Heart left ventricle (tissue), 16 donors: ENCODE results near the gene VEGFA. TPM values are rescaled to one million over a fixed set of nuclear protein-coding genes. Genes with fewer than 3 reads are reported as not detected.

Source experiments
- ATAC-seq, 4 donors: fragments of 200-7000 bp; cut with Tn5 transposase; one replicate each; pipeline ENCODE4 v1.9.1; 2020 to 2022; ENCODE audit warnings: moderate library complexity in 4 of 4, mild to moderate bottlenecking in 3 of 4, moderate number of reproducible peaks in 1 of 4
- DNase-seq, 5 donors: peaks; one replicate each; pipeline ENCODE4 v3.0.0-alpha.2; 2020
- H3K27ac ChIP-seq, 12 donors: fragments of 200-600 bp; sonication (generic) in 4 of 12; one replicate each; pipeline versions ENCODE4 v1.5.0 to v1.8.0; 2016 to 2022; ENCODE audit warnings: mild to moderate bottlenecking in 2 of 12
- H3K27me3 ChIP-seq, 9 donors: fragments of 200-600 bp; sonication (generic) in 2 of 9; one replicate each; pipeline versions ENCODE4 v1.5.1 to v1.8.0; 2016 to 2022; ENCODE audit warnings: mild to moderate bottlenecking in 3 of 9
- H3K36me3 ChIP-seq, 9 donors: fragments of 200-600 bp; sonication (generic) in 2 of 9; one replicate each; pipeline versions ENCODE4 v1.5.0 to v1.8.0; 2018 to 2022; ENCODE audit warnings: mild to moderate bottlenecking in 2 of 9
- H3K4me1 ChIP-seq, 12 donors: fragments of 200-600 bp; sonication (generic) in 4 of 12; one replicate each; pipeline versions ENCODE4 v1.5.0 to v1.8.0; 2016 to 2022; ENCODE audit warnings: mild to moderate bottlenecking in 3 of 12
- H3K4me3 ChIP-seq, 12 donors: fragments of 200-600 bp; sonication (generic) in 4 of 12; one replicate each; pipeline versions ENCODE4 v1.5.0 to v1.8.0; 2017 to 2022; ENCODE audit warnings: mild to moderate bottlenecking in 9 of 12, moderate library complexity in 4 of 12
- H3K9me3 ChIP-seq, 12 donors: fragments of 200-600 bp; sonication (generic) in 4 of 12; one replicate each; pipeline versions ENCODE4 v1.5.0 to v1.8.0; 2016 to 2022; ENCODE audit warnings: mild to moderate bottlenecking in 1 of 12
- POLR2A ChIP-seq, 2 donors: fragments of 450-650 bp; IDR thresholded peaks; one replicate each; pipeline ENCODE4 v1.6.1; 2017; ENCODE audit warnings: antibody characterized with exemption in 2 of 2, mild to moderate bottlenecking in 2 of 2, moderate library complexity in 2 of 2
- WGBS, 4 donors: extraction: QIAGEN DNeasy Blood & Tissue Kit in 2 of 4; methylation state at CpG; one replicate each; pipeline versions ENCODE4 v1.1.5 to v1.1.7; 2013 to 2018; 5-methylcytosine and 5-hydroxymethylcytosine counted together
- intact Hi-C, 10 donors: fragments of 100-400 bp; cut with DNase I; formaldehyde crosslinking; loops; one replicate each; pipeline versions ENCODE4 v1.11.1 to v1.14.2; 2022
- polyA plus RNA-seq, 2 donors: library from polyadenylated mRNA; stranded (reverse); fragments of 200-250 nt; gene quantifications; one replicate each; pipeline ENCODE4 v1.2.3, GENCODE V29; 2013
- total RNA-seq, 9 donors: library from RNA; depleted of rRNA in 2 of 9; stranded (reverse); fragments of >200 nt in 2 of 9; fragmentation: NEBNext Ultra II Directional in 3 of 9; extraction: Animal tissue kit (Norgen Biotek cat#: 25700) in 3 of 9; gene quantifications; one replicate each; pipeline versions ENCODE4 v1.1.0 to v1.2.4, GENCODE V29; 2016 to 2023
- TF ChIP-seq, protein P1 (sequence below), 12 donors: fragments of 200-600 bp; sonication (generic) in 4 of 12; IDR thresholded peaks; one replicate each; pipeline versions ENCODE4 v1.5.0 to v1.8.0; 2018 to 2022; ENCODE audit warnings: antibody characterized with exemption in 12 of 12, mild to moderate bottlenecking in 5 of 12
- donor health status: ischemic (EF 13 %, LVEDD 7.1; RV severe dilation, severe dysfunction).
- donor health status: healthy with polysubstance abuse.
- donor health status: DM: no; HTN: yes; CAD: no.
- donor health status: DM: no; HTN: no; CAD: no.
- donor health status: ischemic (EF 25% LVEDD 6.9; RV normal size, moderate dysfunction).
- donor health status: ischemic (EF 25% LVEDD 5.7; RV mildly dilated, moderate dysfunction).
- donor health status: healthy.
- donor health status: DM: yes; HTN: yes; CAD: no.
- donor health status: ischemic (EF 35%, LVEDD 5.7; RV mildly dilated, moderate dysfunction).
- donor health status: nonischemic (EF 11% LVEDD 7.7; RV severe dilation, severe dysfunction).
- donor health status: DM: yes; HTN: yes; CAD: no.
- donor health status: PGD.
- donor health status: ischemic (EF 29% LVEDD 5.4; RV normal size, mild dysfunction).
- donor health status: nonischemic (EF 23%, LVEDD 6.1; RV moderate dilation, normal function).

Gene VEGFA
- total and polyA plus RNA-seq, 11 donors: 83.0 to 254 (median 171) TPM

DNA sequence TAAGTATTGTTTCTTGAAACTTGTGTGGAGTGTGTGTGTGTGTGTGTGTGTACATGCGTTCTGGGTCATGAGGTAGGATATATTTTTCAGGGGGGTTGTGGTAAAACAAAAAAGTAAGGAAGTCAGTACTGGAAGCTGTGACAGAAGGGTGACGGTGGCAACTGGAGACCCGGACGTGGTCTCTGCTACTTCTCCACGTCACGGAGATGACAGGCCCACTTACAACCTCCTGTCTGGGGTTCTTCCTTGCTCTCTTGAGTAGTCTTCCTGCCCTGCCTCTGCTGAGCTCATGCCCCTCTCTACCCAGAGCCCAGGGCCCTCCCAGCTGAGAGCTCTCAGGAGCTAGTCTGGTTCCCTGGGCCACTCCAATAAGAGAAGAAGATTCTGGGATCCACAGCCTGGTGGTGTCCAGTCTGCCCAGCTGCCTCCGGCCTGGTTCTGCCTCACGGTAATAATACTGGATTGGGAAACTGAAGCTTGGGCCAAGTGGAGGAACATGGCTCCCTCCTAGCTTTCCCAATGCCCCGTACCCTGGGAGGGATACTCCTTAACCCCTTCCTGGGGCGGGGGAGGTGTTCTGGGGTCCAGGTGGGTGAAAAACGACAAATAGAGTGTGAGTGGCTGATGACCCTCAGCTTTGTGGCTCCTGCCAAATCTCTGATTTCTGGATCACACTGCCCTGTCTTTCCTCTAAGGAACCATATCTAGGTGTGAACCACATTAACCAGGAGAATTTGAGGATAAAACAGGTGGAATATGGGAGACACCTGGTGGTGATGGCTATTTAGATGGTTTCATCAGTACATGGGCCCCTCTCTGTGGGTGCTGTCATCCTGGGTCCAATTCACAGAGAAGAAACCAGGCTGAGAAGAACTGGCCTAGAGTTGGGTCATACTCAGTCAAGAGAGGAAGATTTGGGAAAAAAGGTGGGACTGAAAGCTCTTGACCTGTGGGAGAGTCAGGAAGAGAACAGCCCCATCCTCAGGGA lies 27.2 kb downstream of the VEGFA start:
- Histone ChIP-seq H3K4me1 (peaks cover 0 to 57% (median 30%) of the 10 kb centered on the region in 12 donors), H3K27me3 (no peaks in the 10 kb centered on the region), H3K4me3 (no peak overlapping the region), H3K9me3 (no peaks in the 10 kb centered on the region), H3K36me3 (no peaks in the 10 kb centered on the region), H3K27ac (peak overlapping the region in 2 of 12 donors; percentile 81 to 83)
- DNase-seq (no peak), ATAC-seq (no peak)
- TF ChIP-seq, protein P1, sequence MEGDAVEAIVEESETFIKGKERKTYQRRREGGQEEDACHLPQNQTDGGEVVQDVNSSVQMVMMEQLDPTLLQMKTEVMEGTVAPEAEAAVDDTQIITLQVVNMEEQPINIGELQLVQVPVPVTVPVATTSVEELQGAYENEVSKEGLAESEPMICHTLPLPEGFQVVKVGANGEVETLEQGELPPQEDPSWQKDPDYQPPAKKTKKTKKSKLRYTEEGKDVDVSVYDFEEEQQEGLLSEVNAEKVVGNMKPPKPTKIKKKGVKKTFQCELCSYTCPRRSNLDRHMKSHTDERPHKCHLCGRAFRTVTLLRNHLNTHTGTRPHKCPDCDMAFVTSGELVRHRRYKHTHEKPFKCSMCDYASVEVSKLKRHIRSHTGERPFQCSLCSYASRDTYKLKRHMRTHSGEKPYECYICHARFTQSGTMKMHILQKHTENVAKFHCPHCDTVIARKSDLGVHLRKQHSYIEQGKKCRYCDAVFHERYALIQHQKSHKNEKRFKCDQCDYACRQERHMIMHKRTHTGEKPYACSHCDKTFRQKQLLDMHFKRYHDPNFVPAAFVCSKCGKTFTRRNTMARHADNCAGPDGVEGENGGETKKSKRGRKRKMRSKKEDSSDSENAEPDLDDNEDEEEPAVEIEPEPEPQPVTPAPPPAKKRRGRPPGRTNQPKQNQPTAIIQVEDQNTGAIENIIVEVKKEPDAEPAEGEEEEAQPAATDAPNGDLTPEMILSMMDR (IDR thresholded peaks at IDR 0.05): no peak
- no peak for TF ChIP-seq POLR2A (IDR thresholded peaks at IDR 0.05)
- intact Hi-C loops: no loop called here
- 67 to 76% (median 76%) methylated on average over 11 of the region's 11 CpGs for WGBS, 4 donors

- H3K36me3 ChIP-seq: no peaks in the 10 kb centered on the region
- H3K27ac ChIP-seq: peak overlapping the region in 11 of 12 donors; percentile 38 to 83 (median 73)
- TF ChIP-seq POLR2A (IDR thresholded peaks at IDR 0.05): no peak
- TF ChIP-seq, protein P1 (IDR thresholded peaks at IDR 0.05): no peak
- DNase-seq (no peak), ATAC-seq (no peak)
- WGBS, 4 donors: 88 to 95% (median 91%) methylated on average over 10 to 11 of the region's 11 CpGs
- intact Hi-C loops: no loop called here
- H3K9me3 ChIP-seq: no peaks in the 10 kb centered on the region
- no peak overlapping the region for H3K4me3 ChIP-seq
- H3K4me1 ChIP-seq: peaks cover 0 to 57% (median 30%) of the 10 kb centered on the region in 12 donors
- H3K27me3 ChIP-seq: no peaks in the 10 kb centered on the region
Measured at GRCh38 chr6:43797919-43798318, 27.9 kb downstream of the VEGFA start.

- intact Hi-C loops: no loop called here
- 54 to 64% (median 61%) methylated on average over 6 to 10 of the region's 10 CpGs for WGBS, 4 donors
- TF ChIP-seq, protein P1 (IDR thresholded peaks at IDR 0.05): no peak
- TF ChIP-seq POLR2A (IDR thresholded peaks at IDR 0.05): peak in 1 of 2 donors; percentile 45
- H3K4me1 ChIP-seq: peaks cover 0 to 55% (median 27%) of the 10 kb centered on the region in 12 donors
- no peak overlapping the region for H3K4me3 ChIP-seq
- H3K27me3 ChIP-seq: no peaks in the 10 kb centered on the region
- H3K36me3 ChIP-seq: no peaks in the 10 kb centered on the region
- peak overlapping the region in 11 of 12 donors; percentile 38 to 83 (median 76) for H3K27ac ChIP-seq
- ATAC-seq (peak; percentile 60 to 91 (median 89)), DNase-seq (peak; percentile 67 to 92 (median 83))
- no peaks in the 10 kb centered on the region for H3K9me3 ChIP-seq
Measured at GRCh38 chr6:43798688-43799444, 28.9 kb downstream of the VEGFA start.
